ENCODE results near the gene MVB12B. TPM values are rescaled to one million over a fixed set of nuclear protein-coding genes. Genes with fewer than 3 reads are reported as not detected.

MVB12B gene
- total and polyA plus RNA-seq, 2 of the 8 experiments (the other 6 are each of a cell fraction or from before 2014, with no cell fraction given), result 2.6 to 5.0 TPM

DNA sequence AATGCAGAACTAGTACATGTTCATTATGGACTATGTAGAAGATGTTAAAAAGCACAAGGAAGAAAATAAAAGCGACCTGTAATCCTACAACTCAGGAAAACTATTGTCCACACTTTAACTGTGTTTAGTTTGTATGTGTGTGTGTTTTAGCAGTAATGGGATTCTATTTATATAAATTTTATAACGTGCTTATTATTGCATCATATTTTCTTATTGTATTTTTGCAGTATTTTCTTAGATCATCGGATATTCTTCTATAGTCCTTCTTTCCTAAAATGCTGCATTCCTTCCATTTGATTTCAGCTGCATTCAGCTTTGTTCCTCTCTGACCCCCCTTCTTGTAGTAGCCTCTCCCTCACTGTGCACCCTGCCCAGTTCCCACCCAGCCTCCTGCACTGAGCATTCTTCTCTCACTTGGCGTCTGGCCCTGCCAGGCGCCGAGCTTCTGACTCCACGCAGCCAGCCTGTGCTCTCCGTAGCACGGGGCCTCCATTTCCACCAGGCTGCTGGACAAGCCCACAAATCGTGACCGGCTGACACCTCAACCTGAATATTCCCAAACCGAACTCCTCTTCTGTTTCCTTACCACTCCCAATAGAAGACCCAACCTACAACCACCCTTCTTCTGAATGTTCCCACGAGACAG is 39.9 kb downstream of the MVB12B start (continued):
- TF ChIP-seq, protein P1, sequence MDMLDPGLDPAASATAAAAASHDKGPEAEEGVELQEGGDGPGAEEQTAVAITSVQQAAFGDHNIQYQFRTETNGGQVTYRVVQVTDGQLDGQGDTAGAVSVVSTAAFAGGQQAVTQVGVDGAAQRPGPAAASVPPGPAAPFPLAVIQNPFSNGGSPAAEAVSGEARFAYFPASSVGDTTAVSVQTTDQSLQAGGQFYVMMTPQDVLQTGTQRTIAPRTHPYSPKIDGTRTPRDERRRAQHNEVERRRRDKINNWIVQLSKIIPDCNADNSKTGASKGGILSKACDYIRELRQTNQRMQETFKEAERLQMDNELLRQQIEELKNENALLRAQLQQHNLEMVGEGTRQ (IDR thresholded peaks at IDR 0.05; ENCODE audit: low read length), result no peak
- TF ChIP-seq RBBP5 (IDR thresholded peaks at IDR 0.05; ENCODE audit: borderline replicate concordance, low read depth, low read length), result no peak
- TF ChIP-seq SIRT6 (IDR thresholded peaks at IDR 0.05; ENCODE audit: low read length), result no peak
- no peak for TF ChIP-seq ZNF274 (IDR thresholded peaks at IDR 0.05; ENCODE audit: borderline replicate concordance, extremely low read depth, low read length)
- TF ChIP-seq RNF2 (IDR thresholded peaks at IDR 0.05; ENCODE audit: borderline replicate concordance, low read depth, low read length, missing control alignments, poor library complexity, severe bottlenecking), result no peak
- no peak for TF ChIP-seq ASH2L (IDR thresholded peaks at IDR 0.05; ENCODE audit: low read length)
- TF ChIP-seq EGR1 (IDR thresholded peaks at IDR 0.05; ENCODE audit: borderline replicate concordance, low read depth, low read length), result no peak
